ENCODE data around the gene NDUFV3.

DNA sequence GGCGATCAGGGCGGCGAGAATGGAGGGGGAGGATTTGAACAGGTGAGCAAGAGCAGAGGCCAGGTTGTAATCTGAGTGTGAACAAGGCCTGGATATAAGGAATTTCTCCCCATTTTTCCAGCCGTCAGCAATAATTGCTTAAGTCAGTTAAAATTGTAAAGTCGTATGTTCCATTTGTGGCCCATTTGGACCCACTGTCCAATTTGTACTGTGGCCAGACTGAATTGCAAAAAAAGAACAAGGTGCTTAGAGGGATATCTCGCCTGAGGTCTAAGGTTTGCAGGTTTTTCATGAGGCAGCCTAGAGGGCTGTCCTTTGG, 31.3 kb downstream of the NDUFV3 start:
- TF ChIP-seq, protein P1, sequence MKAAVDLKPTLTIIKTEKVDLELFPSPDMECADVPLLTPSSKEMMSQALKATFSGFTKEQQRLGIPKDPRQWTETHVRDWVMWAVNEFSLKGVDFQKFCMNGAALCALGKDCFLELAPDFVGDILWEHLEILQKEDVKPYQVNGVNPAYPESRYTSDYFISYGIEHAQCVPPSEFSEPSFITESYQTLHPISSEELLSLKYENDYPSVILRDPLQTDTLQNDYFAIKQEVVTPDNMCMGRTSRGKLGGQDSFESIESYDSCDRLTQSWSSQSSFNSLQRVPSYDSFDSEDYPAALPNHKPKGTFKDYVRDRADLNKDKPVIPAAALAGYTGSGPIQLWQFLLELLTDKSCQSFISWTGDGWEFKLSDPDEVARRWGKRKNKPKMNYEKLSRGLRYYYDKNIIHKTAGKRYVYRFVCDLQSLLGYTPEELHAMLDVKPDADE (CRISPR knock-in tag; IDR thresholded peaks at IDR 0.05), result no peak
- no peak for TF ChIP-seq HOMEZ (CRISPR knock-in tag; IDR thresholded peaks at IDR 0.05; ENCODE audit: low read depth)
- TF ChIP-seq CREM (IDR thresholded peaks at IDR 0.05), result no peak
- no peak for TF ChIP-seq CREM (CRISPR knock-in tag; IDR thresholded peaks at IDR 0.05)
- no peak for TF ChIP-seq ZNF841 (CRISPR knock-in tag; IDR thresholded peaks at IDR 0.05; ENCODE audit: borderline replicate concordance)
- no peak for TF ChIP-seq ZNF792 (CRISPR knock-in tag; IDR thresholded peaks at IDR 0.05)
- TF ChIP-seq FOXK2 (IDR thresholded peaks at IDR 0.05), result no peak
- no peak for TF ChIP-seq CTCF (CRISPR knock-in tag; IDR thresholded peaks at IDR 0.05)
- no peak for TF ChIP-seq ZNF704 (CRISPR knock-in tag; IDR thresholded peaks at IDR 0.05; ENCODE audit: borderline replicate concordance)
